ENCODE results near the gene PRKAR2B.
A peak's percentile ranks its signal among the peaks of the same experiment; 100 is the strongest.
"Not testable (repeated sequence)": the region's sequence is repeated elsewhere in the genome, so short reads cannot be mapped to it uniquely, and the experiment has no call there.

Gene PRKAR2B

GRCh38 chr7:107128217-107128616 is 83.7 kb downstream of the PRKAR2B start:
- no peak for DNase-seq

- DNase-seq, result no peak
Measured at GRCh38 chr7:107128748-107129147, 84.2 kb downstream of the PRKAR2B start.

GRCh38 chr7:107130487-107131220 is 86.1 kb downstream of the PRKAR2B start:
- DNase-seq, result no peak

GRCh38 chr7:107133396-107133795 is 88.9 kb downstream of the PRKAR2B start:
- DNase-seq, result no peak

- DNase-seq, result no peak
Measured at GRCh38 chr7:107138696-107139420, 94.4 kb downstream of the PRKAR2B start.

GRCh38 chr7:107143875-107144274 is 99.4 kb downstream of the PRKAR2B start:
- DNase-seq, result not testable (repeated sequence)

GRCh38 chr7:107145067-107145838 is 100.7 kb downstream of the PRKAR2B start:
- DNase-seq, result no peak

GRCh38 chr7:107147464-107148393 is 103.2 kb downstream of the PRKAR2B start:
- DNase-seq, result peak; percentile 28

- DNase-seq, result no peak
Measured at GRCh38 chr7:107148721-107149120, 104.2 kb downstream of the PRKAR2B start.

GRCh38 chr7:107149863-107150262 is 105.4 kb downstream of the PRKAR2B start:
- no peak for DNase-seq

GRCh38 chr7:107150375-107151073 is 106.0 kb downstream of the PRKAR2B start:
- DNase-seq, result peak; percentile 77

- no peak for DNase-seq
Measured at GRCh38 chr7:107151538-107151937, 107.0 kb downstream of the PRKAR2B start.

GRCh38 chr7:107152011-107152410 is 107.5 kb downstream of the PRKAR2B start:
- DNase-seq, result no peak

GRCh38 chr7:107154826-107155225 is 110.3 kb downstream of the PRKAR2B start:
- no peak for DNase-seq

- DNase-seq, result not testable (repeated sequence)
Measured at GRCh38 chr7:107155726-107156125, 111.2 kb downstream of the PRKAR2B start.

GRCh38 chr7:107157091-107157490 is 112.6 kb downstream of the PRKAR2B start:
- DNase-seq, result no peak

- no peak for DNase-seq
Measured at GRCh38 chr7:107158028-107158427, 113.5 kb downstream of the PRKAR2B start.

- DNase-seq, result no peak
Measured at GRCh38 chr7:107160389-107160788, 115.9 kb downstream of the PRKAR2B start.

GRCh38 chr7:107161415-107161814 is 116.9 kb downstream of the PRKAR2B start:
- DNase-seq, result no peak

- DNase-seq, result no peak
Measured at GRCh38 chr7:107162475-107162874, 118.0 kb downstream of the PRKAR2B start.

GRCh38 chr7:107164092-107164491 is 119.6 kb downstream of the PRKAR2B start:
- no peak for DNase-seq

GRCh38 chr7:107165341-107165740 is 120.8 kb downstream of the PRKAR2B start:
- DNase-seq, result no peak

Data from activated naive CD4-positive, alpha-beta T cell treated with anti-CD3 and anti-CD28 coated beads, Interleukin-2, amount 50 U/mL, for 16 hours (primary cell).